Stimulated activated CD4-positive, alpha-beta T cell treated with anti-CD3 and anti-CD28 coated beads, Interleukin-15, amount 100 ng/mL, for 48 hours (primary cell): ENCODE measurements around the gene LIMS2.

Experiments used
- DNase-seq, 2 donors: peaks; one replicate each; pipeline ENCODE4 v3.0.0-alpha.2; 2020; ENCODE audit warnings: low read depth in 2 of 2

LIMS2 gene

GRCh38 chr2:127623388-127624319, 51.7 kb downstream of the LIMS2 start:
- DNase-seq, result no peak

- DNase-seq, result no peak
These were observed 52.6 kb downstream of the LIMS2 start for GRCh38 chr2:127622561-127623387.

- no peak for DNase-seq
These were observed 53.3 kb downstream of the LIMS2 start for GRCh38 chr2:127621981-127622431.

GRCh38 chr2:127620866-127621265, 54.5 kb downstream of the LIMS2 start:
- no peak for DNase-seq

GRCh38 chr2:127619877-127620705, 55.2 kb downstream of the LIMS2 start:
- DNase-seq, result no peak

GRCh38 chr2:127619203-127619590, 56.1 kb downstream of the LIMS2 start:
- DNase-seq, result no peak

- DNase-seq, result no peak
These were observed 56.7 kb downstream of the LIMS2 start for GRCh38 chr2:127618551-127619202.

- DNase-seq, result no peak
These were observed 59.7 kb downstream of the LIMS2 start for GRCh38 chr2:127615511-127616166.

- no peak for DNase-seq
These were observed 60.6 kb downstream of the LIMS2 start for GRCh38 chr2:127614731-127615130.

GRCh38 chr2:127614246-127614645, 61.1 kb downstream of the LIMS2 start:
- DNase-seq, result no peak

- DNase-seq, result no peak
These were observed 63.1 kb downstream of the LIMS2 start for GRCh38 chr2:127612111-127612822.

- no peak for DNase-seq
These were observed 64.0 kb downstream of the LIMS2 start for GRCh38 chr2:127611076-127611925.

- no peak for DNase-seq
These were observed 64.8 kb downstream of the LIMS2 start for GRCh38 chr2:127610561-127610960.

- no peak for DNase-seq
These were observed 65.5 kb downstream of the LIMS2 start for GRCh38 chr2:127609818-127610217.

- DNase-seq, result no peak
These were observed 66.1 kb downstream of the LIMS2 start for GRCh38 chr2:127609031-127609751.

- no peak for DNase-seq
These were observed 67.0 kb downstream of the LIMS2 start for GRCh38 chr2:127608061-127609030.

- no peak for DNase-seq
These were observed 67.9 kb downstream of the LIMS2 start for GRCh38 chr2:127607399-127607908.
